Body of pancreas (tissue), 4 donors: Measurements from ENCODE around the gene GHRHR. TPM values are rescaled to one million over a fixed set of nuclear protein-coding genes. Genes with fewer than 3 reads are reported as not detected.

Source experiments
- ATAC-seq: fragments of 150-250 bp; one replicate; pipeline ENCODE4 v1.9.1; 2016
- DNase-seq, 4 donors: peaks; one replicate each; pipeline ENCODE4 v3.0.0-alpha.2; 2019
- H3K27ac ChIP-seq, 4 donors: fragments of 200-600 bp; sonication (generic); 1 replicate in 3 of 4; 2 replicates in 1 of 4; pipeline versions ENCODE4 v1.5.1 to v1.6.1; 2016 to 2019; ENCODE audit warnings: mild to moderate bottlenecking in 1 of 4, mixed read lengths in 1 of 4, moderate library complexity in 1 of 4
- H3K27me3 ChIP-seq, 2 donors: fragments of 200-600 bp; sonication (generic); one replicate each; pipeline ENCODE4 v1.6.0; 2016; ENCODE audit warnings: mild to moderate bottlenecking in 1 of 2
- H3K36me3 ChIP-seq, 2 donors: fragments of 200-600 bp; sonication (generic); replicated peaks in 1 of 2; 2 replicates each; pipeline ENCODE4 v1.5.1; 2016; ENCODE audit warnings: low read depth in 2 of 2; ENCODE audit not compliant: insufficient read depth in 1 of 2
- H3K4me1 ChIP-seq: fragments of 200-600 bp; sonication (generic); one replicate; pipeline ENCODE4 v1.6.0; 2016
- H3K4me3 ChIP-seq, 2 donors: fragments of 200-600 bp; sonication (generic); 1 replicate in 1 of 2; 2 replicates in 1 of 2; pipeline ENCODE4 v1.5.1; 2016 to 2019
- H3K9me3 ChIP-seq, 3 donors: fragments of 200-600 bp; sonication (generic); 1 replicate in 2 of 3; 2 replicates in 1 of 3; pipeline ENCODE4 v1.5.1; 2016
- POLR2A ChIP-seq, 3 donors: fragments of 450-650 bp; IDR thresholded peaks; one replicate each; pipeline ENCODE4 v1.6.1; 2016; ENCODE audit warnings: antibody characterized with exemption in 3 of 3, mild to moderate bottlenecking in 2 of 3
- WGBS, 2 donors: methylation state at CpG; one replicate each; pipeline ENCODE4 v1.1.5; 2017; 5-methylcytosine and 5-hydroxymethylcytosine counted together
- intact Hi-C: fragments of 100-400 bp; cut with DNase I; formaldehyde crosslinking; loops from one replicate; pipeline ENCODE4 v1.15.1; 2023
- total RNA-seq, 2 donors: library from RNA; depleted of rRNA; stranded (reverse); fragments of >200 nt; gene quantifications; one replicate each; pipeline ENCODE4 v1.1.0, GENCODE V29; 2016
- TF ChIP-seq, protein P1 (sequence below), 7 experiments: fragments of 450-650 bp in 4 of 7; fragments of 200-600 bp in 3 of 7; sonication (generic) in 3 of 7; IDR thresholded peaks; one replicate each; pipeline ENCODE4 v1.5.1; 2016 to 2019; ENCODE audit warnings: antibody characterized with exemption in 7 of 7

GHRHR gene
- total RNA-seq, 2 donors from 2014 or later = not detected

DNA sequence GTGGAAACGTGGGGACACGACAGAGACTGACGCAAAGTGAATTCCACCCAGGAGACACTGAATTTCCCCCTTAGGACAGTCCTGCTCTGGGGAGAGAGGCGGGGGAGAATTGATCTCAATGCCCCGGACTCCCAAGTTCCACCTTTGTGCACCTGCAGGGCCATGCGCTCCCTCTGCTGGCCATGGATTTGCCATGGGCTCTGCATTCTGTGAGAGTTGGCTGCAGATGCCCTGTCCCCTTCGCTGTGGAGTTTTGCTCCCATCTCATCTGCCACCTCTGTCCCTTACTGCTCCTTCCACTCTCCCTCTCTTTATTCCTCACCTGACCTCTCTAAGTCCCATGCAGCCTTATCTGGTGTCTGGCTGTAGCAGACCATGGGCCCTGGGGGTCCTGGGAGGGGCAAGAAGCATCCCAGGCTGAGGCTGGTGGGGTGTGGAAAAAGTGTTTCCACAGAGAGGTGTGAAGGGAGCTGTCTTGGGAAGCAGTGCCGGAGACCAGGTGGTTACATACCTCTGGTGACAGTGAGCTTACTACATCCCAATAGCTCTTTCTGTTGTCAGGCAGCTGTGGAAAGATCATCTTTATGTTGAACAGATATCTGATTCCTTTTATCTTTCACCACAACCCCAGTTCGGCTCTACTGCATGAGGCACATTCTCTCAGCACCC is 14.3 kb downstream of the GHRHR start:
- ATAC-seq (peak; percentile 54), DNase-seq (peak; percentile 69 to 83 (median 72))
- intact Hi-C loops = loop anchor here (5.0 kb wide), 1 partner anchor 176 kb away; no protein-coding TSS in a partner anchor
- peaks cover 15% of the 10 kb centered on the region for H3K4me1 ChIP-seq
- no peaks in the 10 kb centered on the region for H3K36me3 ChIP-seq
- TF ChIP-seq, protein P1, sequence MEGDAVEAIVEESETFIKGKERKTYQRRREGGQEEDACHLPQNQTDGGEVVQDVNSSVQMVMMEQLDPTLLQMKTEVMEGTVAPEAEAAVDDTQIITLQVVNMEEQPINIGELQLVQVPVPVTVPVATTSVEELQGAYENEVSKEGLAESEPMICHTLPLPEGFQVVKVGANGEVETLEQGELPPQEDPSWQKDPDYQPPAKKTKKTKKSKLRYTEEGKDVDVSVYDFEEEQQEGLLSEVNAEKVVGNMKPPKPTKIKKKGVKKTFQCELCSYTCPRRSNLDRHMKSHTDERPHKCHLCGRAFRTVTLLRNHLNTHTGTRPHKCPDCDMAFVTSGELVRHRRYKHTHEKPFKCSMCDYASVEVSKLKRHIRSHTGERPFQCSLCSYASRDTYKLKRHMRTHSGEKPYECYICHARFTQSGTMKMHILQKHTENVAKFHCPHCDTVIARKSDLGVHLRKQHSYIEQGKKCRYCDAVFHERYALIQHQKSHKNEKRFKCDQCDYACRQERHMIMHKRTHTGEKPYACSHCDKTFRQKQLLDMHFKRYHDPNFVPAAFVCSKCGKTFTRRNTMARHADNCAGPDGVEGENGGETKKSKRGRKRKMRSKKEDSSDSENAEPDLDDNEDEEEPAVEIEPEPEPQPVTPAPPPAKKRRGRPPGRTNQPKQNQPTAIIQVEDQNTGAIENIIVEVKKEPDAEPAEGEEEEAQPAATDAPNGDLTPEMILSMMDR (IDR thresholded peaks at IDR 0.05) = peak; percentile 46 to 75 (median 67)
- TF ChIP-seq POLR2A (IDR thresholded peaks at IDR 0.05) = no peak
- no peak overlapping the region for H3K27ac ChIP-seq
- H3K27me3 ChIP-seq = no peaks in the 10 kb centered on the region
- WGBS, 2 donors = 16 to 22% methylated on average over 9 of the region's 9 CpGs
- no peak overlapping the region for H3K4me3 ChIP-seq
- no peaks in the 10 kb centered on the region for H3K9me3 ChIP-seq

DNA sequence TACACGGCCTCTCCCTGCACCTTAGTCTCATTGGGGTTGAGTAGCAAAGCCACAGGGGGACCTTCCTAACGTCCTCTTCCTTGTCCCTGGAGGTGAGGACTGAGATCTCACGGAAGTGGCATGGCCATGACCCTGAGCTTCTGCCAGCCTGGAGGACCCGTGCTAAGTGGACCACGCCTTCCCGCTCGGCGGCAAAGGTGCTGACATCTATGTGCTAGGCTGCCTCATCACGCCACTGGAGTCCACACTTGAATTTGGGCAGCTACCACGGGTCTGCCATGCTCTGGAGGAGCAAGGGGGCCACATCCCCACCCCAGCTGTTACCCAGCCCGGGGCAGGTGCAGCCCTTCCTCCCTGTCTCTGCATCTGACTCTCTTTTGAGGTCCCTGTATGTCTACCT is 15.3 kb downstream of the GHRHR start:
- H3K4me3 ChIP-seq = no peak overlapping the region
- H3K36me3 ChIP-seq = no peaks in the 10 kb centered on the region
- no peaks in the 10 kb centered on the region for H3K9me3 ChIP-seq
- peaks cover 15% of the 10 kb centered on the region for H3K4me1 ChIP-seq
- no peaks in the 10 kb centered on the region for H3K27me3 ChIP-seq
- H3K27ac ChIP-seq = no peak overlapping the region
- intact Hi-C loops = loop anchor here (5.0 kb wide), 1 partner anchor 177 kb away; no protein-coding TSS in a partner anchor
- ATAC-seq (no peak), DNase-seq (no peak)
- WGBS, 2 donors = 62 to 67% methylated on average over 11 of the region's 11 CpGs
- no peak for TF ChIP-seq POLR2A (IDR thresholded peaks at IDR 0.05)
- TF ChIP-seq, protein P1 (IDR thresholded peaks at IDR 0.05) = no peak

DNA sequence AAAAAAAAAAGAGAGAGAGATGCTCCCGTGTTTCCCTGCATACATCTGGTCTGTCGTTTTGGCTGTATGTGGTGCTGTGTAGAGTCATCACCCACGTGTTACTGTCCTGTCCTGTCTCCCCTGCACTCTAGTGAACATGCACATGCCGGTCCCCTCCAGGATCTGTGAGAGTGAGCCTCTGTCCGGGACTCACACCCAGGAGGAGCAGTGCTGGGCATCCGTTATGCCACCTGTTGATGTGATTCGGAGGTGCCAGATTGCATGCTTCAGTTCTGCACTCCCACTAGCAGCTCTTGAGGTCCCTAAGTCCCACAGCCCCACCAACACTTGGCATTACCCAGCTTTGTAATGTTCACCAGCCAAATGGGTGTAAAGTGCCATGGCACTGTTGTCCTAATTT is 16.4 kb downstream of the GHRHR start:
- no peak overlapping the region for H3K4me3 ChIP-seq
- H3K4me1 ChIP-seq = peaks cover 4% of the 10 kb centered on the region
- intact Hi-C loops = loop anchor here (5.0 kb wide), 1 partner anchor 142 kb away; no protein-coding TSS in a partner anchor
- no peak for ATAC-seq
- no peak for DNase-seq
- no peak overlapping the region for H3K27ac ChIP-seq
- 38 to 50% methylated on average over 5 to 7 of the region's 7 CpGs for WGBS, 2 donors
- H3K9me3 ChIP-seq = no peaks in the 10 kb centered on the region
- TF ChIP-seq POLR2A (IDR thresholded peaks at IDR 0.05) = no peak
- TF ChIP-seq, protein P1 (IDR thresholded peaks at IDR 0.05) = no peak
- H3K36me3 ChIP-seq = no peaks in the 10 kb centered on the region
- no peaks in the 10 kb centered on the region for H3K27me3 ChIP-seq

DNA sequence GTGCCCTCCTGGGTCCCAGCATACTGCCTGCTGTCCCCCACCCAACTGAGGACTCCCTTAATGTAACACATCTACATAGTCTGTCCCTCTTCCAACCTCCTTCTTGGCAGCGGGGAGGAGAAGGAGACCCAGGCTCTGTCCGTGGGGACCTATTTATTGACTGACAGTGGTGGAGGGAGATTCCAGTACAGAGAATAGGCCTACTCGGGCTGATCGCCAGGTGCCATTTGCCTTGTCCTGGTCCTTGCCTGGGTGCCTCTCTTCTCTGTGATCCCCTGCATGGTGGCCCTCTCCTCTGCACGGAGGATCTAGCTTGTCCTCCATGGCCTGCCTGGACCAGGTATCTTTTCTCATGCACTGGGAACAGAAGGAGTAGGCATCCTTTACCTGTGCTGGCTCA is 17.0 kb downstream of the GHRHR start:
- Histone ChIP-seq H3K4me3 (no peak overlapping the region), H3K36me3 (no peaks in the 10 kb centered on the region), H3K4me1 (no peaks in the 10 kb centered on the region), H3K27me3 (no peaks in the 10 kb centered on the region), H3K27ac (no peak overlapping the region), H3K9me3 (no peaks in the 10 kb centered on the region)
- intact Hi-C loops = loop anchor here (5.0 kb wide), 1 partner anchor 142 kb away; no protein-coding TSS in a partner anchor
- ATAC-seq (no peak), DNase-seq (no peak)
- TF ChIP-seq, protein P1 (IDR thresholded peaks at IDR 0.05) = no peak
- WGBS, 2 donors = 51 to 68% methylated on average over 5 of the region's 5 CpGs
